ENCODE measurements around the gene CHRNB1. TPM values are rescaled to one million over a fixed set of nuclear protein-coding genes. Genes with fewer than 3 reads are reported as not detected.

Gene CHRNB1
- total RNA-seq, 2 donors from 2014 or later = 25.5 to 26.8 TPM

GRCh38 chr17:7419819-7420610, 24.8 kb upstream of the CHRNB1 start, which contains the start of gene SPEM1:
SPEM1 (plus strand) TSS chr17:7420324; CDS start chr17:7420385, 61 bp downstream.
- Mint-ChIP-seq H3K4me3 (no peak within 1 kb of the TSS), H3K27me3 (ENCODE audit: low read depth) (no peaks in the 10 kb centered on the region), H3K27ac (no peak within 1 kb of the TSS), H3K36me3 (ENCODE audit: insufficient read depth in 2 of 2) (no peaks in the 10 kb centered on the region), H3K9me3 (no peaks in the 10 kb centered on the region), H3K4me1 (ENCODE audit: low read depth) (no peaks in the 10 kb centered on the region)
- DNase-seq (no peak), ATAC-seq (replicated peaks in 1 of 2) (no peak)

GRCh38 chr17:7421186-7421585, 23.7 kb upstream of the CHRNB1 start:
- no peak for ATAC-seq (replicated peaks in 1 of 2)
- no peaks in the 10 kb centered on the region for H3K4me1 Mint-ChIP-seq (ENCODE audit: low read depth)
- H3K9me3 Mint-ChIP-seq = no peaks in the 10 kb centered on the region
- DNase-seq = no peak
- H3K36me3 Mint-ChIP-seq (ENCODE audit: insufficient read depth in 2 of 2) = no peaks in the 10 kb centered on the region
- no peak overlapping the region for H3K27ac Mint-ChIP-seq
- H3K27me3 Mint-ChIP-seq (ENCODE audit: low read depth) = no peaks in the 10 kb centered on the region
- no peak overlapping the region for H3K4me3 Mint-ChIP-seq

GRCh38 chr17:7423679-7424078, 21.2 kb upstream of the CHRNB1 start:
- Mint-ChIP-seq H3K27ac (no peak overlapping the region), H3K36me3 (ENCODE audit: insufficient read depth in 2 of 2) (no peaks in the 10 kb centered on the region), H3K4me1 (ENCODE audit: low read depth) (no peaks in the 10 kb centered on the region), H3K4me3 (no peak overlapping the region), H3K27me3 (ENCODE audit: low read depth) (no peaks in the 10 kb centered on the region), H3K9me3 (no peaks in the 10 kb centered on the region)
- DNase-seq (no peak), ATAC-seq (replicated peaks in 1 of 2) (no peak)

- Mint-ChIP-seq H3K9me3 (no peaks in the 10 kb centered on the region), H3K4me3 (no peak within 1 kb of the TSS), H3K36me3 (ENCODE audit: insufficient read depth in 2 of 2) (no peaks in the 10 kb centered on the region), H3K4me1 (ENCODE audit: low read depth) (no peaks in the 10 kb centered on the region), H3K27ac (no peak within 1 kb of the TSS), H3K27me3 (ENCODE audit: low read depth) (no peaks in the 10 kb centered on the region)
- no peak for ATAC-seq (replicated peaks in 1 of 2)
- no peak for DNase-seq
Measured at GRCh38 chr17:7425316-7425715, 19.5 kb upstream of the CHRNB1 start, which contains the start of gene SPEM2. SPEM2 (plus strand) TSS chr17:7425616; CDS start chr17:7425689, 73 bp downstream.

GRCh38 chr17:7425756-7426155, 19.1 kb upstream of the CHRNB1 start:
- Mint-ChIP-seq H3K4me1 (ENCODE audit: low read depth) (no peaks in the 10 kb centered on the region), H3K27me3 (ENCODE audit: low read depth) (no peaks in the 10 kb centered on the region), H3K27ac (no peak overlapping the region), H3K36me3 (ENCODE audit: insufficient read depth in 2 of 2) (no peaks in the 10 kb centered on the region), H3K4me3 (no peak overlapping the region), H3K9me3 (no peaks in the 10 kb centered on the region)
- no peak for DNase-seq
- no peak for ATAC-seq (replicated peaks in 1 of 2)

- DNase-seq (no peak), ATAC-seq (replicated peaks in 1 of 2) (no peak)
- no peak overlapping the region for H3K27ac Mint-ChIP-seq
- H3K9me3 Mint-ChIP-seq = no peaks in the 10 kb centered on the region
- H3K27me3 Mint-ChIP-seq (ENCODE audit: low read depth) = no peaks in the 10 kb centered on the region
- H3K36me3 Mint-ChIP-seq (ENCODE audit: insufficient read depth in 2 of 2) = no peaks in the 10 kb centered on the region
- H3K4me3 Mint-ChIP-seq = no peak overlapping the region
- H3K4me1 Mint-ChIP-seq (ENCODE audit: low read depth) = no peaks in the 10 kb centered on the region
Measured at GRCh38 chr17:7426203-7426863, 18.5 kb upstream of the CHRNB1 start.

GRCh38 chr17:7426896-7427489, 17.9 kb upstream of the CHRNB1 start:
- no peaks in the 10 kb centered on the region for H3K4me1 Mint-ChIP-seq (ENCODE audit: low read depth)
- no peaks in the 10 kb centered on the region for H3K36me3 Mint-ChIP-seq (ENCODE audit: insufficient read depth in 2 of 2)
- ATAC-seq (replicated peaks in 1 of 2) (no peak), DNase-seq (no peak)
- H3K27ac Mint-ChIP-seq = no peak overlapping the region
- no peaks in the 10 kb centered on the region for H3K27me3 Mint-ChIP-seq (ENCODE audit: low read depth)
- no peak overlapping the region for H3K4me3 Mint-ChIP-seq
- no peaks in the 10 kb centered on the region for H3K9me3 Mint-ChIP-seq

GRCh38 chr17:7427549-7427948, 17.3 kb upstream of the CHRNB1 start:
- DNase-seq (no peak), ATAC-seq (replicated peaks in 1 of 2) (no peak)
- Mint-ChIP-seq H3K9me3 (no peaks in the 10 kb centered on the region), H3K27ac (no peak overlapping the region), H3K4me3 (no peak overlapping the region), H3K36me3 (ENCODE audit: insufficient read depth in 2 of 2) (no peaks in the 10 kb centered on the region), H3K4me1 (ENCODE audit: low read depth) (no peaks in the 10 kb centered on the region), H3K27me3 (ENCODE audit: low read depth) (no peaks in the 10 kb centered on the region)

- Mint-ChIP-seq H3K36me3 (ENCODE audit: insufficient read depth in 2 of 2) (no peaks in the 10 kb centered on the region), H3K9me3 (no peaks in the 10 kb centered on the region), H3K4me1 (ENCODE audit: low read depth) (no peaks in the 10 kb centered on the region), H3K27ac (no peak within 1 kb of the TSS), H3K4me3 (no peak within 1 kb of the TSS), H3K27me3 (ENCODE audit: low read depth) (no peaks in the 10 kb centered on the region)
- ATAC-seq (replicated peaks in 1 of 2) (no peak), DNase-seq (no peak)
Measured at GRCh38 chr17:7428557-7428956, 16.3 kb upstream of the CHRNB1 start, which contains the start of gene SPEM3. SPEM3 (plus strand) TSS chr17:7428857; CDS start chr17:7428903, 46 bp downstream.

- no peaks in the 10 kb centered on the region for H3K27me3 Mint-ChIP-seq (ENCODE audit: low read depth)
- ATAC-seq (replicated peaks in 1 of 2) (no peak), DNase-seq (no peak)
- H3K4me3 Mint-ChIP-seq = no peak overlapping the region
- no peak overlapping the region for H3K27ac Mint-ChIP-seq
- H3K36me3 Mint-ChIP-seq (ENCODE audit: insufficient read depth in 2 of 2) = no peaks in the 10 kb centered on the region
- H3K4me1 Mint-ChIP-seq (ENCODE audit: low read depth) = no peaks in the 10 kb centered on the region
- H3K9me3 Mint-ChIP-seq = no peaks in the 10 kb centered on the region
Measured at GRCh38 chr17:7429722-7430121, 15.1 kb upstream of the CHRNB1 start.

- Mint-ChIP-seq H3K36me3 (ENCODE audit: insufficient read depth in 2 of 2) (no peaks in the 10 kb centered on the region), H3K27me3 (ENCODE audit: low read depth) (no peaks in the 10 kb centered on the region), H3K9me3 (no peaks in the 10 kb centered on the region), H3K4me1 (ENCODE audit: low read depth) (peaks cover 4% of the 10 kb centered on the region), H3K4me3 (no peak overlapping the region), H3K27ac (no peak overlapping the region)
- DNase-seq (no peak), ATAC-seq (replicated peaks in 1 of 2) (no peak)
Measured at GRCh38 chr17:7431231-7431630, 13.6 kb upstream of the CHRNB1 start.

GRCh38 chr17:7432296-7432695, 12.6 kb upstream of the CHRNB1 start:
- ATAC-seq (replicated peaks in 1 of 2) (no peak), DNase-seq (no peak)
- Mint-ChIP-seq H3K4me3 (no peak overlapping the region), H3K27me3 (ENCODE audit: low read depth) (no peaks in the 10 kb centered on the region), H3K9me3 (no peaks in the 10 kb centered on the region), H3K36me3 (ENCODE audit: insufficient read depth in 2 of 2) (no peaks in the 10 kb centered on the region), H3K27ac (no peak overlapping the region), H3K4me1 (ENCODE audit: low read depth) (peaks cover 12% of the 10 kb centered on the region)
